PFSK-1 (cell line): ENCODE measurements around the gene NPAS1.

Source experiments
- FOXP2 ChIP-seq: optimal IDR thresholded peaks from 2 replicates; pipeline ENCODE3; 2011; ENCODE audit warnings: borderline replicate concordance, control low read depth, inconsistent platforms; ENCODE audit not compliant: insufficient read depth; ENCODE audit errors: extremely low read length, extremely low read depth
- POLR2AphosphoS5 ChIP-seq: IDR thresholded peaks from 2 replicates; pipeline ENCODE4 v1.6.1; 2012; ENCODE audit warnings: low read depth, mild to moderate bottlenecking, control low read depth, low read length, moderate library complexity
- REST ChIP-seq, 2 experiments: IDR thresholded peaks; 2 replicates each; pipeline versions ENCODE4 v1.6.1 to v1.8.0; 2011 to 2012; ENCODE audit warnings: low read depth in 2 of 2, low read length in 2 of 2, control low read depth in 1 of 2, inconsistent platforms in 1 of 2, mild to moderate bottlenecking in 1 of 2, moderate library complexity in 1 of 2; ENCODE audit not compliant: insufficient read depth in 1 of 2
- TAF1 ChIP-seq: IDR thresholded peaks from 2 replicates; pipeline ENCODE4 v1.6.1; 2012; ENCODE audit warnings: low read length, control low read depth, borderline replicate concordance; ENCODE audit not compliant: insufficient read depth

DNA sequence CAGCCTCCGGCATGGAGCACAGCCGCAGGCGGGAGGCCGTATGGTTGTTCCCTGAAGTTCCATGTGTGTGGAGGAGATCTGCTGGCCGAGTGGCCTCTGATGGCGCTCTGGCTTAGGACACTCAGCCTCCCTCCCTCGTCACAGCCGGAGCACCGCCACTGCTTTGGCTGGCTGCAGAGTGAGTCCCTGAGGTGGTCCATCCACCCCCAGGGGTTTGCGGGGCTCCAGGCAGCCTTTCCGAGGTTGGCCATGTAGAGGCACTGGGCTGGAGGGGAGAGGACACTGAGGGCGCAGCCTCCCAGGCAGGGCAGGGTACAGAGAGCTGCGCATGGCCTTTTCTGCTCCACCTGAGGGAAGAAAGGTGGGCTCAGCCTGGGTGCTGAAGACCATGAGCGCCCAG lies 19.8 kb upstream of the NPAS1 start:
- TF ChIP-seq POLR2AphosphoS5 (no peak), TAF1 (no peak), REST (IDR thresholded peaks at IDR 0.05; ENCODE audit: insufficient read depth in 1 of 2, low read depth in 2 of 2, low read length in 2 of 2) (no peak), FOXP2 (no peak)
